ENCODE results near the gene DBH.

Gene DBH

GRCh38 chr9:133609311-133610098 lies 26.7 kb upstream of the DBH start, which contains the start of gene FAM163B:
TSS of gene FAM163B (minus strand) at chr9:133609389. CDS start at chr9:133580223, 29,166 bp downstream.
- TF ChIP-seq CTCF (IDR thresholded peaks at IDR 0.05), result no peak

- TF ChIP-seq CTCF (IDR thresholded peaks at IDR 0.05), result no peak
These were observed 25.3 kb upstream of the DBH start for GRCh38 chr9:133610845-133611244.

- no peak for TF ChIP-seq CTCF (IDR thresholded peaks at IDR 0.05)
These were observed 24.1 kb upstream of the DBH start for GRCh38 chr9:133612051-133612450.

- TF ChIP-seq CTCF (IDR thresholded peaks at IDR 0.05), result no peak
These were observed 23.3 kb upstream of the DBH start for GRCh38 chr9:133612816-133613215.

GRCh38 chr9:133613432-133613831 lies 22.7 kb upstream of the DBH start:
- TF ChIP-seq CTCF (IDR thresholded peaks at IDR 0.05), result no peak

GRCh38 chr9:133614056-133614455 lies 22.1 kb upstream of the DBH start:
- no peak for TF ChIP-seq CTCF (IDR thresholded peaks at IDR 0.05)

- TF ChIP-seq CTCF (IDR thresholded peaks at IDR 0.05), result no peak
These were observed 21.5 kb upstream of the DBH start for GRCh38 chr9:133614678-133615077.

Measured in LNCAP (cell line).